RWPE1 (cell line): ENCODE data around the gene PDE3A.

Experiments used
- CTCF ChIA-PET: fragments of 350-600 bp; sonication (Branson Sonifier 250); formaldehyde crosslinking; extraction: SDS; loops from one replicate; lab custom pipeline; 2021; lab: Yijun Ruan, JAX
- POLR2A ChIA-PET: fragments of 400-600 bp; formaldehyde crosslinking; extraction: SDS; loops from one replicate; lab custom pipeline; 2020; ENCODE audit warnings: antibody characterized with exemption; ENCODE audit not compliant: low non-redundant PET; lab: Yijun Ruan, JAX
- DNase-seq: peaks from one replicate; pipeline ENCODE4 v3.0.0; 2012; ENCODE audit warnings: low spot score
- H3K27ac ChIP-seq: fragments of 450-650 bp; 2 replicates; pipeline ENCODE4 v1.5.1; 2017
- CTCF ChIP-seq: fragments of 450-650 bp; conservative IDR thresholded peaks from 2 replicates; pipeline ENCODE4 v1.5.1; 2017; ENCODE audit warnings: low read depth, mild to moderate bottlenecking

The PDE3A gene

GRCh38 chr12:20398686-20399085 lies 30.3 kb downstream of the PDE3A start:
- CTCF ChIA-PET: no interaction called here
- no peak for TF ChIP-seq CTCF
- DNase-seq: no peak
- POLR2A ChIA-PET: no interaction called here
- no peak overlapping the region for H3K27ac ChIP-seq

GRCh38 chr12:20400003-20400402 lies 31.7 kb downstream of the PDE3A start:
- no peak overlapping the region for H3K27ac ChIP-seq
- no peak for TF ChIP-seq CTCF
- ChIA-PET CTCF (interaction anchor here (0.6 kb wide), 1 partner anchor 825 kb away, joined by 3 read pairs; no protein-coding TSS in a partner anchor), POLR2A (no interaction called here)
- DNase-seq: no peak

DNA sequence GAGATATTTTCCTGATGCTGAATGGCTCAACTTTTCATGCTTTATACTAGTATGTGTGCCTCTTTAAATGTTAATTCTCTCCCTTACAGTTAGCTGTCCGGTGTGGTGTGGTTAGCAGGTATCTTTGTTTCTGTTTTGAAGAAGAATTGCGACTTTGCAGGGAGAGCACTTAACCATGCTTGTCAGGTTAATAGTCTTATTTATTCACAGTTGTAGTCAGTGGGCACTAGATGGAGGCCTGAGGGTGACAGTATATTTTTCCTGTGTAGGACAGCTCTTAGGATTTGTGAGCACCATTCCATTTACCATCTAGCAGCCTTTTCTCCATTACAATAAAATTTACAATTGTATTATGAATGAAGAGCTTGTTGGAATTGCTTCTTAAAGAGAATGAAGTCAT lies 34.9 kb downstream of the PDE3A start:
- H3K27ac ChIP-seq: no peak overlapping the region
- POLR2A ChIA-PET: no interaction called here
- CTCF ChIA-PET: no interaction called here
- TF ChIP-seq CTCF: no peak
- DNase-seq: no peak

DNA sequence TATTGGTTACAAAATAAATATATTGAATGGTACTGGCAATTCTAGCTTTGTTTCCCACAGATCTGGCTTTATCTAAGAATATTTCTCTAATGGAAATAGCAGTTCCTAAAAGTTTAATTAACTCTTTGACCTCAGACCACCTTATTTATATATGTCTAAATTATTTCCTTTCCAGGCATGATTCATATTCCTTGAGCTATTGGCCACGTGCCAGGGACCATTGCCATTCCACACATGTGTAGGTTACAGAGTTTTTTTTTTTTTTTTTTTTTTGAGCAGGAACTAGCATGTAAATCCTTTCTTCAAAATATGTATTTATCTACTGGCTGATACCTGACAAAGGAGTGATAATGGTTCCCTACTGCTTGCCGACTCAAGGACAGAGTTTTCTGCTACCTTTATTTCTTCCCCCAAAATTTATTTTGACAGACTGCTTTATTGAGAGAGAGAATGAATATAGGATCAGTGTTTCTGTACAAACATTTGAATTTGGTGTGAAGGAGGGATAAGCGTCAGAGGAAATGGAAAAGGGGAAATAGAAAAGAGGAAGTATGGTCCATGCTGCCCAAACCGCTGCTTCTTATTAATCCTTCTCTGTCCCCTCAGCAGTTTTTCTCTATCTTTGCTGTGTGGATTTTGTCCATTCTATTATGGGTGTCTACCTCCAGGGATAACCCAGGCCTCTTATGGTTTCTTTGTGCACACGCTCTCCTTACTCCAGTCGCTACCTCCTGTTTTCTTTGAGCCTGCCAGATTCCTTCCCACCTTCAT lies 36.4 kb downstream of the PDE3A start:
- no peak for DNase-seq

DNA sequence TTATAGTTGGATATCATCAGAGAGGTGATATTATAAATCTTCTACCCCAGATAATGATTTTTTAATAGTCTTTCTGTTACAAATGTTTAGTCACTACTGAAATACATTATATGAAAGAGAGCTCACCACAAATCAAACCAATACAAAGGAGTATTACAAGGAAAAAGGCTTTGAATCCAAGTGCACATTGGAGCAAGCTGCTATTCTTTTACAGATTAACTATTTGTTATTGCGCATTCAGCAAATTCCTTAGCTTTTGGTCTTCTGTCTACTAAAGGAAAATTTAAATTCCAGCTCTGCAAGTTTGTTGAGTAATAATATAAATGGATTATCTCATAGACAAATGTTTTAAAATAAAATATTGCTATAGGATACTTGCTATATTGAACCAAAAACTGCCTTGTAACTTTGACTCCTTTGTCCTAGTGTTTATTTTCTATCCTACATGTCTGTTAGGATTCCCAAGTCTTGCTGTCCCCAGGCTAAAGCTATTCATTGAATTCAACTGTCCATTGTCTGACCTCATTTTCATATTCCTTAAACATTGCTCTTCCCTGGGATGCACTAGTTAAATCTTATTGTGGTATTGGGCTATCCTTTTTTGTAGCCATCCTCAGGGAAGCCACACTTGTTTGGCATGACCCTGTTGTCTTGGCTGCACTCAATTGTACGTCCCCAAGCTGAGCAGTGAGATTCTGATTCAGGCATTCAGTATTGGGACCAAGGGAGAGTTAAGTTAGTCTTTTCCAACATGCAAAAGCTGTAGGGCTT lies 41.5 kb downstream of the PDE3A start:
- TF ChIP-seq CTCF: no peak
- CTCF ChIA-PET: no interaction called here
- no peak for DNase-seq
- POLR2A ChIA-PET: no interaction called here
- H3K27ac ChIP-seq: no peak overlapping the region

More for the DNA sequence above, 36.4 kb downstream of the PDE3A start:
- CTCF ChIA-PET: no interaction called here
- TF ChIP-seq CTCF: no peak
- POLR2A ChIA-PET: no interaction called here
- H3K27ac ChIP-seq: no peak overlapping the region

GRCh38 chr12:20410734-20411133 lies 42.4 kb downstream of the PDE3A start:
- CTCF ChIA-PET: no interaction called here
- no peak for DNase-seq
- no peak for TF ChIP-seq CTCF
- H3K27ac ChIP-seq: no peak overlapping the region
- POLR2A ChIA-PET: no interaction called here
